GM12801 (cell line): Measurements from ENCODE around the gene RFX7.

Experiments
- TF ChIP-seq, protein P1 (sequence below): IDR thresholded peaks from one replicate; pipeline ENCODE4 v1.5.1; 2011; ENCODE audit warnings: control low read depth; ENCODE audit not compliant: insufficient read length; ENCODE audit errors: extremely low read depth

Gene RFX7

DNA sequence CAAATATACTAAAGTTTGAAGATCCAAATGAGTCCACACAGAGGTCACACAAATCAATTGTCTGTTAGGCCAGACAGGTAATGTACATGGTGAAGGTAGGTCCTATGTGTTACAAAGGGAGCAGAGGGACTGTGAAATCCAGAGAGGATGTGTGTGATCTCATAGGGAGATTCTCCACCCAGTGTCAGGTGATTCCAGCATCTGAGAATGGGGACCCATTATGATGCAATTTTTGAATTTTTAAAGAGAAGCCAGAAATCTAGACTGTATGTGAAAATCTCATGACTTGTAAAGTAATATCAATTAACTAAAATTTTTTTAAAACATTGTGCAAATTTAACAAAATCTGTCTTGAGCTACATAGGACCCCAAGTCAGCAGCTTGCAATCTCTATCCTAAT, 192.0 kb downstream of the RFX7 start:
- TF ChIP-seq, protein P1, sequence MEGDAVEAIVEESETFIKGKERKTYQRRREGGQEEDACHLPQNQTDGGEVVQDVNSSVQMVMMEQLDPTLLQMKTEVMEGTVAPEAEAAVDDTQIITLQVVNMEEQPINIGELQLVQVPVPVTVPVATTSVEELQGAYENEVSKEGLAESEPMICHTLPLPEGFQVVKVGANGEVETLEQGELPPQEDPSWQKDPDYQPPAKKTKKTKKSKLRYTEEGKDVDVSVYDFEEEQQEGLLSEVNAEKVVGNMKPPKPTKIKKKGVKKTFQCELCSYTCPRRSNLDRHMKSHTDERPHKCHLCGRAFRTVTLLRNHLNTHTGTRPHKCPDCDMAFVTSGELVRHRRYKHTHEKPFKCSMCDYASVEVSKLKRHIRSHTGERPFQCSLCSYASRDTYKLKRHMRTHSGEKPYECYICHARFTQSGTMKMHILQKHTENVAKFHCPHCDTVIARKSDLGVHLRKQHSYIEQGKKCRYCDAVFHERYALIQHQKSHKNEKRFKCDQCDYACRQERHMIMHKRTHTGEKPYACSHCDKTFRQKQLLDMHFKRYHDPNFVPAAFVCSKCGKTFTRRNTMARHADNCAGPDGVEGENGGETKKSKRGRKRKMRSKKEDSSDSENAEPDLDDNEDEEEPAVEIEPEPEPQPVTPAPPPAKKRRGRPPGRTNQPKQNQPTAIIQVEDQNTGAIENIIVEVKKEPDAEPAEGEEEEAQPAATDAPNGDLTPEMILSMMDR: no peak

DNA sequence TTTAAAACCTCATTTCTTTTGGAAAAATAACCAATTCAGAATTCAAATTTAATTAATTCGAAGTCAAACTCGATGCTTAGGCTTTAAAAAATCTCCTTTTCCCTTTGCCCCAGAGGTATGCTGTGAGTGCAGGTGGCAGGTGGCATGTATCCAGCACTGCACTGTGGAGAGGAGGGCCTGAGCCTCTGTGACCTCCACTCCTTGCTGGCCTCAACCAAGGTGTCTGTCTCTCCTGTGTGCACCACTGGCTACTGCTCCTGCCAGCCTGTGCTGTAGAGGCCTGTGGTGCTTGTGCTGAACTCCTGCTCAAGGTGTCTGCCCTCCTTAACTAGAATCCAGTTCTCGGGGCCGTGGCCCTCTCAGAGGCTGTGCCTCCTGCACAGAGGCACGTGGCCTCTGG, 194.1 kb downstream of the RFX7 start:
- TF ChIP-seq, protein P1: no peak

- TF ChIP-seq, protein P1: no peak
Observed at GRCh38 chr15:56047354-56047753, 196.3 kb downstream of the RFX7 start.

DNA sequence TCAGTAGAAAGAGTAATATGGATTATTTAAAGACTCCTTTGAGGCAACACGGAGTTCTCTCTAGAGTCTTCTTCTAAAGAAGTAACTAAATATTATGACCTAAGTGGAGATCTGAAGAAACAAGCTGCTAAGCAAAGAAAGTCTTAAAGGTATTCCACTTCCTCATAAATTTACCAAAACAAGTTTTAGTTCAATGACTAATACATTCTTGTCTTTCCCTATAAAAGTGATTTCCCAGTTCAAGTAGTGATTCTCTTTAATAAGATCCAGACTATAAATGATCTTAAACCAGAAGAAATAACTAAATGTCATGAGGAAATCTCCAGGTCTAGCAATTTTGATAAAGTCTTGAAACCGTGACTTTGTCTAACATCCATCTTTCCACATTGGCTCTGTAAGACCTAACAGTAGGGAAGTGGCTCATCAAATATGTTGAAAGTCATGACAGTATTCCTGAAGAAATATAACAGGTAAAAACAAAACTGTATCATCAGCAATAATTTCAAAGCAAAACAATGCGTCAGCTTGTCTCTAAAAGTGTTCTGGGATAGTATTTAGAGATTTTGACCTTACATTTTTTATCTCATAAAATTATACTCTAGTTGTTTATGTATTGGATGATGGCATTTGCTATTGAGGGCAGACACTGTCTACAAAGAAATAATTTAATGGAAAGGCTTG, 198.5 kb downstream of the RFX7 start:
- TF ChIP-seq, protein P1: no peak

- TF ChIP-seq, protein P1: no peak
Observed at GRCh38 chr15:56042982-56043980, 200.4 kb downstream of the RFX7 start.

DNA sequence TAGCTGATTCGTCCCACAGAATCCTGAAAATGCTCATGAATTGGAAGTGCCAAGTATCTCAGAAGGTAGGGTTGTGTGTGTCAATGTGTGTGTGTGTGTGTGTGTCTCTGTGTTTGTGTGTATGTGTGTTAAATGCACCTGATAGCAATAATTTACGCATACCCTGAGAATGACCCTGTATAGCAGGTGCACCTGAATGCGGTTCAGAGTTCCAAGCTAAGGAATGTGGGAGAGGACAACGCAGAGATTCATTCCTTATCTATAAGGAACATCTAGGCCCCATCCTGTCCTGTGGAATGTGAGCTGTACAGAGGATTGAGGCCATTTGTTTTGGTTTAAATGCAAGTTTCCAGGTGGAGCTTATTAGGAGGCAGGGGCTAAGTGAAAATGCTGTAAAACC, 201.2 kb downstream of the RFX7 start:
- TF ChIP-seq, protein P1: no peak

GRCh38 chr15:56042031-56042430, 201.6 kb downstream of the RFX7 start:
- TF ChIP-seq, protein P1: no peak
